ENCODE data around the gene RPL37A.

GRCh38 chr2:216493334-216493685 is 5.3 kb upstream of the RPL37A start:
- TF ChIP-seq CTCF (IDR thresholded peaks at IDR 0.05): no peak
- no peak for TF ChIP-seq POLR2A (IDR thresholded peaks at IDR 0.05)
- no peak for TF ChIP-seq POLR2AphosphoS5 (IDR thresholded peaks at IDR 0.05)
